Astrocyte of the spinal cord (primary cell): Measurements from ENCODE around the gene EXOC6.

Source experiments
- DNase-seq: peaks from one replicate; pipeline ENCODE4 v3.0.0; 2011; ENCODE audit warnings: low read depth, low spot score
- H3K4me3 ChIP-seq: 2 replicates; pipeline ENCODE4 v1.5.1; 2011; ENCODE audit warnings: low read depth, mild to moderate bottlenecking, low read length, moderate library complexity
- in situ Hi-C: cut with HindIII; loops from 2 replicates; pipeline ENCODE4 v1.10.0; 2017; ENCODE audit warnings: low sequenced_read_pairs
- TF ChIP-seq, protein P1 (sequence below): IDR thresholded peaks from 2 replicates; pipeline ENCODE4 v1.5.1; 2012; ENCODE audit warnings: low read depth, mild to moderate bottlenecking, low read length, inconsistent platforms

The EXOC6 gene

DNA sequence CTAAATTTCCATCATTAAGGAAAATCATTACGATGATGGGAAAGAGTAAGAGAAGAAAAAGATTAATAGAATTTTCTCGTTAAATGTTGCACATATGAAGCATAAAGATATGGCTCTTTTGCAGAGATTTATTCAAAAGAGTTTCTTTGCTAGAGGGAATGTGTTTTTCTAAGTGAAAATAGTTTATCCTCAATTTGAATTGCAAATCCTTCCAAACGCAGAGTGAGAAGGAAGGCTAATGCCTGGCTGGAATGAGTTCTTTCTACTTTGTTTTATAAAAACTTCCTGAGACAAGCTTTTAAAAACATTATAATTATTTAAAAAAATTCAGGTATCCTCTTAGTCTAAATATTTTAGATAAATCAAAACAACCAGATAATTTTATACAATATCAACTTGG is 239.5 kb downstream of the EXOC6 start:
- in situ Hi-C loops: loop anchor here (25.0 kb wide), 1 partner anchor 199 kb away; no protein-coding TSS in a partner anchor
- DNase-seq: no peak
- H3K4me3 ChIP-seq: no peak overlapping the region
- TF ChIP-seq, protein P1, sequence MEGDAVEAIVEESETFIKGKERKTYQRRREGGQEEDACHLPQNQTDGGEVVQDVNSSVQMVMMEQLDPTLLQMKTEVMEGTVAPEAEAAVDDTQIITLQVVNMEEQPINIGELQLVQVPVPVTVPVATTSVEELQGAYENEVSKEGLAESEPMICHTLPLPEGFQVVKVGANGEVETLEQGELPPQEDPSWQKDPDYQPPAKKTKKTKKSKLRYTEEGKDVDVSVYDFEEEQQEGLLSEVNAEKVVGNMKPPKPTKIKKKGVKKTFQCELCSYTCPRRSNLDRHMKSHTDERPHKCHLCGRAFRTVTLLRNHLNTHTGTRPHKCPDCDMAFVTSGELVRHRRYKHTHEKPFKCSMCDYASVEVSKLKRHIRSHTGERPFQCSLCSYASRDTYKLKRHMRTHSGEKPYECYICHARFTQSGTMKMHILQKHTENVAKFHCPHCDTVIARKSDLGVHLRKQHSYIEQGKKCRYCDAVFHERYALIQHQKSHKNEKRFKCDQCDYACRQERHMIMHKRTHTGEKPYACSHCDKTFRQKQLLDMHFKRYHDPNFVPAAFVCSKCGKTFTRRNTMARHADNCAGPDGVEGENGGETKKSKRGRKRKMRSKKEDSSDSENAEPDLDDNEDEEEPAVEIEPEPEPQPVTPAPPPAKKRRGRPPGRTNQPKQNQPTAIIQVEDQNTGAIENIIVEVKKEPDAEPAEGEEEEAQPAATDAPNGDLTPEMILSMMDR: no peak

DNA sequence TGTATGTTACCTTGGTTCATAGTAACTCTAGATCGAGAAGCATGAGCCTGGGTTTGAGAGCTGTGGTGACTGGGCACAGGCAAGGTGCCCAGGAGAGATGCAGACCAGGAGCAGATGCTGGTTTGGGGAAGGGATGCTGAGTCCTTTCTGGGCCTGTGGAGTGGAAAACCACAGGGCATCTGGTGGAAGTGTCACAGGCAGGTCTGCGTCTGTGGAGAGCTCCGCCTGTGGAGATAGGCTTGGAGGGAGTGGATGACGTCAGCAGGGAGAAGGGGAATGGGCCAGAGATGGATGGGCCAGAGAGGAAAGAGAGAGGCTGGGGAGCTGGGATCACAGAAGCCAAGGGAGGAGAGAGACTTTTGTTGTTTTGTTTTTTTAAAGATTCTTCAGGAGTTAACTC is 240.1 kb downstream of the EXOC6 start:
- H3K4me3 ChIP-seq: no peak overlapping the region
- no peak for DNase-seq
- in situ Hi-C loops: loop anchor here (25.0 kb wide), 1 partner anchor 199 kb away; no protein-coding TSS in a partner anchor
- TF ChIP-seq, protein P1: no peak

DNA sequence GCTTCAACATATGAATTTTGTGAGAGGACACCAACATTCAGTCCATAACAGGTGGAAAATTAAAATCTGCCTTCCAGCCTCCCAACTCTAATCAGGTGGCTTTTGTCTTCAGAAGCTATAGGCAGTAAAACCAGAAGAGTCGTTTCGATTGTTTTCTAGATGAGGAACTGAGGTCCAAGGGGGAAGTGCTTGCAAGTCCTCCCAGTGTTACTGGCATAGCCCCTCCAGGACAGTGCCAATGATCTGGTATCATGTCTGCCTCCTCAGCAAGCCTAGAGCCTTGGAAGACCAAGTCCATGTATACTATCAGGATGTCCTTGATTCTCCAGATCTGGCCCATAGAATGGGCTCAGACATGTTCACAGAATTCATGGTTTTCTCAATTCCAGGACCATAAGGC is 242.3 kb downstream of the EXOC6 start:
- no peak overlapping the region for H3K4me3 ChIP-seq
- in situ Hi-C loops: loop anchor here (25.0 kb wide), 1 partner anchor 197 kb away; no protein-coding TSS in a partner anchor
- DNase-seq: no peak
- TF ChIP-seq, protein P1: no peak

DNA sequence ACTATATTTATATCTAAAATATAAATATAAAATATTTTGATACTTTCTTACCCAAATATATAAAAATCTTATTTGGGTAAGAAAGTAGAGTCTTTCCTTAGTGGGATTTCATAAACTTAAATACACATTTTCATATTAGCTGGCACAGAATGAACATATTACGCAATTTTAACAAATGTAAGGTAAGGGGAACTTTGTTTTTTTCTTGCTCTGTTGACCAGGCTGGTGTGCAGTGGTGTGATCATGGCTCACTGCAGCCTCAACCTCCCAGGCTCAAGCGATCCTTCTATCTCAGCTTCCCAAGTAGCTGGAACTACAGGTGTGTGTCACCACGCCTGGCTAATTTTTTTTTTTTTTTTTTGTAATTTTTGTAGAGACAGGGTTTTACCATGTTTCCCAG is 243.6 kb downstream of the EXOC6 start:
- in situ Hi-C loops: loop anchor here (25.0 kb wide), 1 partner anchor 195 kb away; no protein-coding TSS in a partner anchor
- TF ChIP-seq, protein P1: no peak
- no peak overlapping the region for H3K4me3 ChIP-seq
- no peak for DNase-seq

DNA sequence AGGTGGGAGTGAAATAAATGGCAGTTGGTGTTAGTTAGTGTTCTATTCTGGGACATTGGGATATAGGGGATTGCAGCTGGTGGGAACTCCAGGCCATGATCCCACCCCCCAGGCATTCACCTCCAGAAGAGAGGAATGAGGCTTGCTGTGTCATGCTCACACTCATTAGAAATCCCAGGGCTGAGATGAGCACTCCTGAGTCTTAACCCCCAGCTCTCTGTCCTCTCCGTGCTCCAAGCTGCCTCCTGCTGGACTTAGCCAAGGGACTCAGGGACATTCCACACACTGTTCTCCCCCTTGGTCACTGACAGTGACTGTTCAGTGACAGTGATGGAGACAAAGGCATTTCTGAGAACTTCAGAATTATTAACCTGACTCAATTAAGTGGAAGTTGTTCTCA is 246.9 kb downstream of the EXOC6 start:
- no peak for DNase-seq
- H3K4me3 ChIP-seq: no peak overlapping the region
- in situ Hi-C loops: loop anchor here (25.0 kb wide), 1 partner anchor 192 kb away; no protein-coding TSS in a partner anchor
- TF ChIP-seq, protein P1: no peak

DNA sequence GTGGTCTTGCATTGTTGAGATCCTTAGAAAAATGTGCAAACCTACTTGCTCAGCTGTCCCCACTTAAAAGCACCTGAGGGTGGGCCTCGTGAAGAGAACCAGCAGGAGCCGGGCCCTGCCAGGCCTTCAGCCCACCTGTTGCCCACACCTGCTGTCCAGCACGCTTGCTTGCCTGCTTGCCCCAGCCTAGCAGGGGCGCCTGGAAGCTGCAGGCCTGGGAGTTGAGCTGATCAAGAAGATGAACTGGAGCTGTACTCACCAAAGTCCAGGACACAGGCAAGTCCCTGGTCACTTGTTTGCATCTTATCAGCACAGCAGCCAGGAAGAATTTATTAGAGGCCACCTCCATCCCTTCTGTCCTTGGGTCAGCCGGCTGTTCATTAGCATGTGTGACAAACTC is 248.6 kb downstream of the EXOC6 start:
- in situ Hi-C loops: loop anchor here (25.0 kb wide), 1 partner anchor 190 kb away; no protein-coding TSS in a partner anchor
- no peak for DNase-seq
- no peak overlapping the region for H3K4me3 ChIP-seq
- TF ChIP-seq, protein P1: no peak
